ENCODE measurements around the gene KPNA4. TPM values are rescaled to one million over a fixed set of nuclear protein-coding genes. Genes with fewer than 3 reads are reported as not detected.

Gene KPNA4
- total and polyA plus RNA-seq, 2 donors (not counting 3 experiments of a cell fraction or from before 2014, with no cell fraction given), result 12.2 to 70.1 TPM

- H3K4me3 ChIP-seq (replicated peaks in 1 of 3; ENCODE audit: insufficient read depth in 1 of 3, low read depth in 1 of 3, low read length in 3 of 3), result no peak overlapping the region
- no peaks in the 10 kb centered on the region for H3K36me3 ChIP-seq (ENCODE audit: control insufficient read depth in 2 of 2, extremely low read depth in 1 of 2, insufficient read depth in 2 of 2, low read length in 2 of 2)
- no peaks in the 10 kb centered on the region for H4K20me1 ChIP-seq (replicated peaks; ENCODE audit: control insufficient read depth, extremely low read depth, insufficient read depth, low read length)
- DNase-seq (ENCODE audit: low read depth, low spot score) (peak; percentile 22), FAIRE-seq (no peak)
- intact Hi-C loops (cut with micrococcal nuclease) (loop anchor here (1.0 kb wide), 1 partner anchor 365 kb away; no protein-coding TSS in a partner anchor), dilution Hi-C loops (cut with MboI; ENCODE audit: extremely low pct_ligation_motif_present, low sequenced_read_pairs) (no loop called here)
- no peaks in the 10 kb centered on the region for H3K79me2 ChIP-seq (ENCODE audit: control insufficient read depth, insufficient read depth, low read length)
- H3K9ac ChIP-seq (replicated peaks; ENCODE audit: extremely low read depth, insufficient read depth, low read length), result no peak overlapping the region
- ChIA-PET POLR2A (no interaction called here), CTCF (interaction anchor here (0.7 to 0.9 kb wide), 3 partner anchors 45 to 141 kb away, joined by 3 to 5 read pairs (median 3); no protein-coding TSS in a partner anchor)
- no peaks in the 10 kb centered on the region for H3K4me1 ChIP-seq (ENCODE audit: control insufficient read depth, extremely low read depth, insufficient read depth, low read length)
- TF ChIP-seq, protein P1, sequence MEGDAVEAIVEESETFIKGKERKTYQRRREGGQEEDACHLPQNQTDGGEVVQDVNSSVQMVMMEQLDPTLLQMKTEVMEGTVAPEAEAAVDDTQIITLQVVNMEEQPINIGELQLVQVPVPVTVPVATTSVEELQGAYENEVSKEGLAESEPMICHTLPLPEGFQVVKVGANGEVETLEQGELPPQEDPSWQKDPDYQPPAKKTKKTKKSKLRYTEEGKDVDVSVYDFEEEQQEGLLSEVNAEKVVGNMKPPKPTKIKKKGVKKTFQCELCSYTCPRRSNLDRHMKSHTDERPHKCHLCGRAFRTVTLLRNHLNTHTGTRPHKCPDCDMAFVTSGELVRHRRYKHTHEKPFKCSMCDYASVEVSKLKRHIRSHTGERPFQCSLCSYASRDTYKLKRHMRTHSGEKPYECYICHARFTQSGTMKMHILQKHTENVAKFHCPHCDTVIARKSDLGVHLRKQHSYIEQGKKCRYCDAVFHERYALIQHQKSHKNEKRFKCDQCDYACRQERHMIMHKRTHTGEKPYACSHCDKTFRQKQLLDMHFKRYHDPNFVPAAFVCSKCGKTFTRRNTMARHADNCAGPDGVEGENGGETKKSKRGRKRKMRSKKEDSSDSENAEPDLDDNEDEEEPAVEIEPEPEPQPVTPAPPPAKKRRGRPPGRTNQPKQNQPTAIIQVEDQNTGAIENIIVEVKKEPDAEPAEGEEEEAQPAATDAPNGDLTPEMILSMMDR (IDR thresholded peaks at IDR 0.05; ENCODE audit: extremely low read depth in 1 of 2, insufficient read depth in 1 of 2, low read depth in 1 of 2, low read length in 2 of 2), result peak in 1 of 2 donors; percentile 4
- no peak for TF ChIP-seq MYC (IDR thresholded peaks at IDR 0.05; ENCODE audit: low read depth, low read length)
- no peak overlapping the region for H3K27ac ChIP-seq (ENCODE audit: insufficient read depth, low read depth, low read length)
- H3K27me3 ChIP-seq (ENCODE audit: control insufficient read depth in 2 of 2, insufficient read depth in 2 of 2, low read length in 2 of 2), result peaks cover 0 to 4% of the 10 kb centered on the region in 2 experiments
- no peak overlapping the region for H2AFZ ChIP-seq (ENCODE audit: low read depth, low read length)
- no peaks in the 10 kb centered on the region for H3K9me3 ChIP-seq (replicated peaks; ENCODE audit: control insufficient read depth, insufficient read depth, low read length)
- no peak overlapping the region for H3K4me2 ChIP-seq (ENCODE audit: insufficient read depth, low read length)
- no TSS peak for BruUV-seq (replicated peaks)
- H3K9me1 ChIP-seq (replicated peaks; ENCODE audit: control insufficient read depth, extremely low read depth, insufficient read depth, low read length), result no peaks in the 10 kb centered on the region
These were observed 12.3 kb upstream of the KPNA4 start for GRCh38 chr3:160577556-160578195.

- Histone ChIP-seq H3K27ac (ENCODE audit: insufficient read depth, low read depth, low read length) (no peak overlapping the region), H3K4me3 (replicated peaks in 1 of 3; ENCODE audit: insufficient read depth in 1 of 3, low read depth in 1 of 3, low read length in 3 of 3) (no peak overlapping the region), H3K4me2 (ENCODE audit: insufficient read depth, low read length) (no peak overlapping the region), H3K27me3 (ENCODE audit: control insufficient read depth in 2 of 2, insufficient read depth in 2 of 2, low read length in 2 of 2) (peaks cover 0 to 4% of the 10 kb centered on the region in 2 experiments), H3K4me1 (ENCODE audit: control insufficient read depth, extremely low read depth, insufficient read depth, low read length) (no peaks in the 10 kb centered on the region), H3K9me3 (replicated peaks; ENCODE audit: control insufficient read depth, insufficient read depth, low read length) (no peaks in the 10 kb centered on the region), H3K79me2 (ENCODE audit: control insufficient read depth, insufficient read depth, low read length) (no peaks in the 10 kb centered on the region), H2AFZ (ENCODE audit: low read depth, low read length) (no peak overlapping the region), H3K9ac (replicated peaks; ENCODE audit: extremely low read depth, insufficient read depth, low read length) (no peak overlapping the region), H4K20me1 (replicated peaks; ENCODE audit: control insufficient read depth, extremely low read depth, insufficient read depth, low read length) (no peaks in the 10 kb centered on the region), H3K36me3 (ENCODE audit: control insufficient read depth in 2 of 2, extremely low read depth in 1 of 2, insufficient read depth in 2 of 2, low read length in 2 of 2) (no peaks in the 10 kb centered on the region), H3K9me1 (replicated peaks; ENCODE audit: control insufficient read depth, extremely low read depth, insufficient read depth, low read length) (no peaks in the 10 kb centered on the region)
- FAIRE-seq, result no peak
- dilution Hi-C loops (cut with MboI; ENCODE audit: extremely low pct_ligation_motif_present, low sequenced_read_pairs), result no loop called here
- intact Hi-C loops (cut with micrococcal nuclease), result loop anchor here (1.0 kb wide), 1 partner anchor 365 kb away; no protein-coding TSS in a partner anchor
- no TSS peak for BruUV-seq (replicated peaks)
- TF ChIP-seq POLR2A (IDR thresholded peaks at IDR 0.05; ENCODE audit: low read depth, low read length) (no peak), MYC (IDR thresholded peaks at IDR 0.05; ENCODE audit: low read depth, low read length) (no peak), MAX (IDR thresholded peaks at IDR 0.05; ENCODE audit: insufficient read depth, insufficient read length) (no peak), POLR2AphosphoS5 (IDR thresholded peaks at IDR 0.05; ENCODE audit: insufficient read depth, low read depth, low read length) (no peak), FOS (IDR thresholded peaks at IDR 0.05; ENCODE audit: borderline replicate concordance, insufficient read depth, low read length) (no peak), EZH2 (IDR thresholded peaks at IDR 0.05; ENCODE audit: borderline replicate concordance, low read depth, low read length, severe bottlenecking) (no peak), GATA2 (IDR thresholded peaks at IDR 0.05; ENCODE audit: insufficient read depth, insufficient read length, low read depth, low read length) (no peak), JUN (IDR thresholded peaks at IDR 0.05; ENCODE audit: borderline replicate concordance, insufficient read depth, insufficient read length, low read depth) (no peak)
- TF ChIP-seq, protein P1 (IDR thresholded peaks at IDR 0.05; ENCODE audit: extremely low read depth in 1 of 2, insufficient read depth in 1 of 2, low read depth in 1 of 2, low read length in 2 of 2), result no peak
- no peak for DNase-seq (ENCODE audit: low read depth, low spot score)
- ChIA-PET CTCF (interaction anchor here (0.7 kb wide), 2 partner anchors 132 to 141 kb away, joined by 3 read pairs; no protein-coding TSS in a partner anchor), POLR2A (no interaction called here)
These were observed 11.7 kb upstream of the KPNA4 start for GRCh38 chr3:160577093-160577492.
